Skin epidermis (tissue), 12 donors: Measurements from ENCODE around the gene KRT32.

ENCODE experiments used
- H3K27ac ChIP-seq, 21 experiments: fragments of 200-600 bp; sonication (generic) in 11 of 21; one replicate each; pipeline ENCODE4 v1.5.0; 2020; ENCODE audit warnings: mild to moderate bottlenecking in 3 of 21, inconsistent platforms in 2 of 21, moderate library complexity in 2 of 21
- H3K4me3 ChIP-seq, 7 experiments: fragments of 200-600 bp; sonication (generic) in 2 of 7; one replicate each; pipeline ENCODE4 v1.5.0; 2020; ENCODE audit warnings: inconsistent platforms in 2 of 7, mild to moderate bottlenecking in 2 of 7, moderate library complexity in 1 of 7

KRT32 gene

DNA sequence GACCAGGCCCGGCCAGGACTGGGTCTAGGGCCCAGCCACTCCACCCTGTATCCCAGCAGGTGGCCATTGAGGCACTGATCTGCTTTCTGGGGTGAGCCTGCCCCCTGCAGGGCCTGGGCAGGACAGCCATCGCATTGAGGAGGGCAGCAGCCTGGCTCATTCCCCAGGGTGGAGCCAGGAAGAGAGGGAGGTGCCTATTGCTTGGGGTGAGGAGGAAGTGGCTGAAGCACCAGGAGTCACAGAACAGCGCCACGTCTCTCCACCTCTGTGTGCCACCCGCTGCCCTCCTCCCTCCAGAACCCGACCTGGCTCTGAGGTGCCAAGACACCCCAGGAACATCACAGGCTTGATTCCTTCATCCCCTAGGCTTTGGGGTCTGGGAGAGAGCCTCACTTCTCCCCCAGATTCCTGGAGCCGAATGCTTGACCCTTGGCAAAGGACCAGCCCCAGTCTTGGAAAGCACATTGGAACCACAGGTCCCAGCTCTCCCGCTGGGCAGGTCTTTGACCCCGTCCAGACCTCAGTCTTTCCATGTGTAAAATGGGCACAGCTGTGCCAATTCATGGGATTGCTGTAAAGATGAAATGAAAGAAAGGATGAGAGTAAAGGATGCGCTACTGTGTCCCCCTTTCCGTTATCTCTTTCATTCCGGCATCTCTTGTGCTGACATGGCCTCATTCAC, 29.8 kb upstream of the KRT32 start:
- Histone ChIP-seq H3K27ac (peak overlapping the region in 3 of 21 experiments; percentile 10 to 70 (median 35)), H3K4me3 (no peak overlapping the region)

DNA sequence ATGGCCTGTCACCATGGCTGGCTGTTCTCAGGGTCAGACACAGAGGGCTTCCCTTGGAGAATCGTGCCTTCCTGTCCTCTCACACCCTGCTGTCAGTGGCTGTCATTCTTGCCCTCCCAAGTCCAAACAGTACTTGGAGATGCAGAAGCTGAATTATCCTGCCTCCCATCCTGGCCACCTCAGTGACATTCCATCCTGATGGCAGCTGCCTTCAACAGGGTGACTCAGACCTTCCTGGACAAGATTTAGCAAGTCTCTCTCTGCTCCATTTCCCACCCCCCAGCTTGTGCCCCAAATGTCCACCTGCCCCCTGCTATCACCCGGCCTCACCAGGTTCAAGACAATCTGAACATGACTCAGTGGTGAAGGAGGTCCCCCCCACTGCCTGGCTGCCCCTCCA, 27.3 kb upstream of the KRT32 start:
- Histone ChIP-seq H3K27ac (no peak overlapping the region), H3K4me3 (no peak overlapping the region)

DNA sequence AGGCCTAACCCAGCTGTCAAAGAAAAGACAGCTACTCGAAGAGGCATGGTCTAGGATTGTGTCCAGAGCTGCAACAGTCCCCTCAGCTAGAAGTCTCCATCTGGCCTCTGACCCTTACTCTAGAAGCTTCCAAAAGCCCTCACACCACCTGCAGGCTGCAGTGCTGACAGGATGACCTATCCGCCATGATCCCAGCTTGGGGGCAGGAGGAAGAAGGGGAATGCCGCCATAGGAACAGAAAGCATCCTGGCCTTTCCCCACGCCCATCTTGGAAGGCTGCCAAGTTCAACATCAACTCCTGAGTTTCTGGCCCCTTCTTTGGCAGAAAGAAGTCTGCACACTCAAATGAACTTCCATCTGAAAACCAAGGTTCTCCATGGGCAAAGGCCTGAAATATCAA, 25.6 kb upstream of the KRT32 start:
- Histone ChIP-seq H3K4me3 (no peak overlapping the region), H3K27ac (peak overlapping the region in 3 of 21 experiments; percentile 24 to 43 (median 26))

DNA sequence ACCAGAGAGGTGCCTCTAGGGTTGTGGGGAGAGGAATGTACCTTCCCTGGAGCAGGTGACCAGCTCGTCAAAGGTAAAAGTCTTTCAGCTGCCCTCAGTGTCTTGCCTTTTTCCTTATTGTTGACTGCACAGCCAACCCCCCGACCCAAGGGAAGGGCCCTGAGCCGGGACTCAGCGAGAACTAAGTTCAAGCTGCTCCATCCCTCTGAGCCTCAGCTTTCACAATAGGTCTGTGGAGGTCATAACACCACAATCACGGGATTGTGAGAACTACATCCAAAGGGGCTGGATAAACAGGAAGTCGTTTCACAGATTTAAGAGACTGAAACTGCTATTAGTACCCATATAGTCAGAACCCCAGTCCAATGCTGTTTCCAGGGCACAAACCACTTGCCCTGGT, 25.2 kb upstream of the KRT32 start:
- Histone ChIP-seq H3K27ac (peak overlapping the region in 1 of 21 experiments; percentile 43), H3K4me3 (no peak overlapping the region)

DNA sequence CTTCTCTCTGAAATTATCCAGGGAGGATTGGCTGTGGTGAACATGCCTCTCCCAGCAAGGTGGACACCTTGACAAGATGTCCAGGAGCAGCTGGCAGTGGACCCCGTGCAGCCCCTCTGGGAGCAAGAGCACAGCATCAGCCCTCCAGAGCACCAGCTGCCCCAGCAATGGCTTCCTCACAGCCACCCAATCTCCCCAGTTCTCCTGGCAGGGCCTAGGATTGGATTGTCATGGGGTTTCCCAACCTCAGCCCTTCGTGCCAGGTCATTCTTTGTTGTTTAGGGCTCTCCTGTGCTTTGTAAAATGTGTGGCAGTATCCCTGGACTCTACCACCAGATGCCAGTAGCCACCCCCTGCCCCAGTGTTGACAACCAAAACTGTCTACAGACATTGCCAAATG, 24.3 kb upstream of the KRT32 start:
- no peak overlapping the region for H3K4me3 ChIP-seq

DNA sequence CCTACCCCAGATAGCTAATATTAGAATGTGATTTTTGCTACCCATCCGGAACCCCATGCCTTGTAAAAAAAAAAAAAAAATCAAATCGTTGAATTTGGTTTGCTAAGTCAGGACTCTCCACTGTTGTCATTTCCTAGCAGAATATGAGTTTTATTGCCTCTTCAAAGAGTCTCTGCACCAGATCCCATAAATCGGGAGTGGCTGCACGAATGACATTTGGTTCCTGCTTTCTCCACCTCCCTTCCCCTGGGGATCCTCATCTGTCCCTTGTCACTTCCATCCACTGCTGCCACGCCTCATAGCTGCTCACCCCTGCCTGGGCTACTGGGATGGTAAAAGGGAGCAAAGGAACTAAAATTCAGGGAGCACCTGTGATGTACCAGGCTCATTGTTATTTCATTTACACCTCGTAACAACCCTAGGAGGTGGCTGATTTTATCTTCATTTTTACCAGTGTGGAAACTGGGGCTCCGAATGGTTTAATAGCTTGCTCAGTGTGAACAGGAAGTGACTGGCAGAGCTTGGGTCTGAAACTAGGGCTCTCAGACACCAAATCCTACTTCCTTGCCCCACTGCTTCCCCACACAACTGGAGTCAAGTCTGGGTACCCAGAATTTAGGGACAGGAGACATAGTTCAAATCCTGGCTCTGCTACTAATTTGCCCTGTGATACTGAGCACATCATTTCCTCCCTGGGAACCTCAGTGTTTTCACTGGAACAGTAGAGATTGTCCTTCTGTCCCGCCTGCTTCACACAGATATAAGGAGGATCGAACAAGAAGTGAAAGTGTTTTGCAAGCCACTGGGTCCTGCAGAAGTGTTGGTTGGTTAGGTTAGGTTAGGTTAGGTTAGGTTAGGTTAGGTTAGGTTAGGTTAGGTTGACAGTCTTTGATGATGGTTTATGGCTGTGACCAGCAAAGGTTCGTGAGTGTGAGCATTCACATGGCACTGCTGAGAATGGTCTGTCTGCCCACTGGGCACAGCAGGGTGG, 23.1 kb upstream of the KRT32 start:
- no peak overlapping the region for H3K27ac ChIP-seq
- H3K4me3 ChIP-seq, result no peak overlapping the region

More for the DNA sequence above, 24.3 kb upstream of the KRT32 start:
- H3K27ac ChIP-seq, result no peak overlapping the region

DNA sequence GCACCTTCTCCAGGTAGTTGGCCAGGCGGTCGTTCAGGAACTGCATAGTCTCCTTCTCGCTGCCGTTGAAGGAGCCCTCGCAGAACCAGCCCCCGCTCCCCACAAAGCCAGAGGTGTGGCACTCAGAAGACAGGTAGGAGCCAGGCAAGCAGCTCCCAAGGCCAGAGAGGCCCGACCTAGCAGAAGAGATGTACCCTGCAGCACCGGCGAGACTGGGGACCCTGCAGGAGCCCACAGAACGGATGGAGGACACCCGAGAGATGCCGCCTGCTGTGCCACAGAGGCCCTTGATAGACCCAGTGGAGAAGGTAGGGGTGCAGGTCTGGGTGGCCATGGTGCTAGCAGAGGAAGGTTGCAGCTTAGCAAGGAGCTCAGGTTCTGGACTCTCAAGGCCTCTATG, 22.3 kb upstream of the KRT32 start, which contains the start of gene KRT36:
KRT36 (minus strand) TSS at position 380 of the 400 bp plus-strand sequence; CDS start at position 334, 46 bp downstream.
- Histone ChIP-seq H3K4me3 (no peak within 1 kb of the TSS), H3K27ac (no peak within 1 kb of the TSS)

DNA sequence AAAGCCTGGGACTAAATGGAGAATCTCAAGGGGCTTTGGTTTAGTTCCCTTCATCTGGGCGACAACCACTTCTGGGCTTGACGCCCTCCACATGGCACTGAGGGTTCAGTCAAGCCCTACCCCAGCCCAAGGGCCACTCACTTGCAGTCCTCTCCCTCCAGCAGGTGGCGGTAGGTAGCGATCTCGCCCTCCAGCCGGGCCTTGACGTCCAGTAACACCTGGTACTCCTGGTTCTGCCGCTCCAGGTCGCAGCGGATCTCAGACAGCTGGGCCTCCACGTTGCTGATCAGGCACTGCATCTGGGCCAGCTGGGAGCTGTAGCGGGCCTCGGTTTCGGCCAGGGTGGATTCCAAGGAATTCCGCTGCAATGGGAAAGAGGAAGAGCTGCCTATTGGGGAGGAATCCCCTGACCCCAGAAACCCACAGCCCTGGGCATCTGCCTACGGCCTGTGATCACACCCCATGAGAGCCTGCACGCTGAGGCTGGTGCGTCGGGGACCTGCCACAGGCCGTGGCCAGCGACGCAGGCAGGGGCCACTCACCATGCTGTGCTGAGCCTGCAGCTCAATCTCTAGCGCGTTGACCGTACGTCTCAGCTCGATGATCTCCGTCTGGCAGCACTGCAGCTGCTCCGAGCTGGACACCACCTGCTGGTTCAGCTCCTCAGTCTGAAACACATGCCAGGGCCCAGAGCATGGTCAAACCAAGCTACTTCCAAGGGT, 19.8 kb upstream of the KRT32 start:
- H3K4me3 ChIP-seq, result no peak overlapping the region
- H3K27ac ChIP-seq, result no peak overlapping the region

DNA sequence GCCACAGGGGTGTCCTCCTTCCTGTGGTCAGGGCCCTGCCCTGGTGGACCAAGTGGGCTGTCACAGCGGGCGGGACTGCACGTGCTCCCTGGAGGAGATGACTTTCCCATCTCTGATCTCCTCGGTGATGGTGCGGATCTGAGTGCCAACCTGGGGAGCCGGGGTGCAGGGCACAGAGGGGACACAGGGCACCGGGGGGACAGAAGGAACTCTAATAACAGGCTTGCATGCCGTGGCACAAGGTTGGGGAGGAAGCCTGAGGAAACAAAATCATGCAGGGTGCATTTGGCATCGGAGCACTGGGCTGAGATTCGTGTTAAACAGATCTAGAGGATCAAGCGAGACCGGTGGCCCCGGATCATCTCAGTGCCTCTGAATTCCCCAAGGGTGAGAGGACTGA, 19.1 kb upstream of the KRT32 start:
- Histone ChIP-seq H3K27ac (no peak overlapping the region), H3K4me3 (no peak overlapping the region)

DNA sequence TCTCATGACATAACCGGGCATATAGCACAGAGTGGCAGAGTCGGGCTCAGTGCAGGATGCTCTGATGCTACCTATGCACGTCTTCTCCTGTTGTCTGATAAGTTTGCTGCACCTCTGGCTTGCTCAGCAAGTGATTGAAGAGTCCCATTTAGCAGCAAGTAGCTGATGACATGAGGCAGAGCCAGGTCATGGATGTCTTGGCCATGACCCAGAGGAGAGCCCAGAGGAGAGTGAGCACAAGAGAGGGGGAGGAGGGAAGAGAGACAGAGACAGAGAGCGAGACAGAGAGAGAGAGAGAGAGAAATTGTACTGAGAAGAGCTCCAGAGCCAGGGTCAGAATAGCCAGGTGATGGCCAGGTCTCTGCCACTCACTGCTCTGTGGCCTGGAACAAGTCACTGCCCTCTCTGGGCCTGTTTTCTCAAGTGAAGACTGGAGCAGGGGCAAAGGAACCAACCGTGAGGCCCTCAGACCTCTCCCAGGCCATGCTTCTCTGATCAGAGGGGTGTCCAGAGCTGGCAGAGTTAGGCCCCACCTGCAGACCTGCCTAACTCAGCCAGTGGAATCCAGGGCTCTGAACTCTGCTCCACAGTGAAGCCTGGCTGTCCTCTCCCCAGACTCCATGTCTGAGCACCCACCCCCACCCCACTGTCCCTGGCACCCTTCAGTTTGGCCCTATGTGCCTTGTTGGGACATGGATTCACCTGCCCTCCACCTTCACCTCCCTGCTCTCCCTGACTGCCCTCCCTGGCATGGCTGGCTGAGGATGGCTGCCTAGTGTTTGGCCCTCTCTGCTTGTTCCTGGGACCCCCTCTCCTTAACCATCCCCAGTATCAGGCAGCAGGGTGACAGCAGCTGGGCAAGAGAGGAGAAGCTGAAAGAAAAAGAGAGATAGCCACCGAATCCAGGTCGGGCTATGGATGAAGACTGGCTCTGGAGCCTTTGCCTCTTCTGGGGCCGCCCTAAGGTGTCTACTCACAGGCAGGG, 18.0 kb upstream of the KRT32 start:
- H3K27ac ChIP-seq, result no peak overlapping the region

DNA sequence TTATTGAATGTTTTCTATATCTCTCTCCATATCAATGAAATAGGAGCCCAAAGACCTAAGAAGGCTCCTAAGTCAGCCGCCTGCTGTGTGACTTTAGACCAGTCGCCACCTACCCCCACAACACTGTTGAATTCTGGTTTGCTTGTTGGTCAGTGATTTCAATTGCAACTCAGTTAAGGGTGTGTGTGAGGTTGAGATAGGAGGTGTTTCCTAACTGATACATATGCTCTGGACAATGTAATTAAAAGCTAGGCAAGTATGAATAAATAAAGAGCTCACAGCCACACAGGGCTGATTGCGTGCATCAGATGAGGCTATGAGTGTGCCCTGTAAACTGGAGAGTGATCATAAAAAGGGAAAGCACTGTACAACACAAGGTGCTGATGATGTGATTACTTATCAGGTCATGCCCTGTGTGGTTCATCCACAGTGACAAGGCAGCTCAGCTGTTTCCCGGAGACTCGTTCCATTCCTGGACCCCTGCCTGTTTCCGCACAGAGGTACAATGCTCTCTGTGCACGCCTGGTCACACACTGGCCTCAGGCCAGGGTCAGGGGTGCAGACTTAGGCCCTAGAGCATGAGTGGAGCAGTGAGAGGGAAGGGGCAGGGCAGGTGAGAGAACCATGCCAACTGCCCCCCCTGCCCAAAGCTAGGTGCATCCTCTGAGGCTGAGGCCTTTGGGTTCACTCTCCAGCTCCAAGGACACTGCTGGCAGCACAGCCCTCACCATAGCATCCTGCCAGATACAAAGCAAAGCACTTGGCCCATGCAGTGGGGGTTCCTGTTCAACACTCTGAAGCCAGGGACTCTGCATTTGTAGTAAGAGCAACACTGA, 17.0 kb upstream of the KRT32 start:
- Histone ChIP-seq H3K27ac (no peak overlapping the region), H3K4me3 (no peak overlapping the region)

More for the DNA sequence above, 18.0 kb upstream of the KRT32 start:
- no peak overlapping the region for H3K4me3 ChIP-seq

DNA sequence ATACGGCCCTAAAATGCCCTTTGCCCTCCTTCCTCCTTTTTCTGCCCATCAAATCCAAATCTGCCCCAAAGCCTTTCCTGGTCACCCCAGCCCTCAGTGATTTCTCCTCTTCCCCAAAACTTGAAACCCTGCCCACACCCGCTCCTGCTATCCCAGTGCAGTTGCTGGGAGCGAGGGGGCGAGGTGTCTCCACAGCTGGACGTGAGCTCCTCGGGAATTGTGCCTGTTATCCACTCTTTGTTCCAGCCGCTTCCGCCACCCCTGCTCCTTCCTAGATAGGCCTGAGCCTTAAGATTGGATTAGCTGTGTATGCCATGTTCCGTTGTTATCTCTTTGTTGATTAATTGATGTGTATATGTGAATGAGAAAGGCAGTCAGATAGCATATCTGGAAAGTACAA, 16.3 kb upstream of the KRT32 start:
- no peak overlapping the region for H3K4me3 ChIP-seq
- H3K27ac ChIP-seq, result no peak overlapping the region

DNA sequence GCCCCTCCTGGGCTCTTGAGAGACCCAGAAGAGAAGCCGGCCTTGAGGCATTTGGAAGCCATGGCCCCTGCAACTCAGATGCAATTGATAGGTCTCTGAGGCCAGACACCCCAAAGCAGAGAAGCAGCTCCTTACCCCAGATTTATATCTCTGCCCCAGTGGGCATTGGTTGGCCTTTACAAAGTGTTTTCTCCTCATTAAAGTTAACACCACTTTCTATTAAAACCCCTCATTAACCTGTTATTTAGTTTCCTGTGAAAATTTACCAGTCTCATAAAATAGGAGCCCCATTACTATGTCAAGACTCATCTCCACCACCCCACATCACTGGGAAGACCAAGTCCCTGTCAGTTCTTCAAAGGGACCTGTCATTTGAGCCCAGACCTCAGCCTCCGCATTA, 13.8 kb upstream of the KRT32 start, which contains the start of gene KRT35:
KRT35 (minus strand) TSS at position 116 of the 400 bp plus-strand sequence; CDS start at position 62, 54 bp downstream.
- no peak within 1 kb of the TSS for H3K4me3 ChIP-seq

DNA sequence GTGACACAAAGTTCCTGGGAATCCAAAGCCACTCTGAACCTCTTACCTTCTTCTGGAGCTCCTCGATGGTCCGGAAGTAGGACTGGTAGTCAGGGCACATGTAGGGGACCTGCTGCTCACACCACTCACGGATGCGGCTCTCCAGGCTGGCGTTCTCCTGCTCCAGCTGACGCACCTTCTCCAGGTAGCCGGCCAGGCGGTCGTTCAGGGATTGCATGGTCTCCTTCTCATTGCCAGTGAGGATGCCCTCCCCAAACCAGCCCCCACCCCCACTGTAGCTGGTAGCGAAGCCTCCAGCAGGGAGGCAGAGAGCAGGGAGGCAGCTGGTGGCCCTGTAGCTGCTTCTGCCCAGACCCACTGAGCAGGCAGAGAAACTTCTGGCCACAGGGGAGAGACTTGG, 13.4 kb upstream of the KRT32 start:
- H3K4me3 ChIP-seq, result no peak overlapping the region
- no peak overlapping the region for H3K27ac ChIP-seq

More for the DNA sequence above, 13.8 kb upstream of the KRT32 start, which contains the start of gene KRT35:
- H3K27ac ChIP-seq, result no peak within 1 kb of the TSS

DNA sequence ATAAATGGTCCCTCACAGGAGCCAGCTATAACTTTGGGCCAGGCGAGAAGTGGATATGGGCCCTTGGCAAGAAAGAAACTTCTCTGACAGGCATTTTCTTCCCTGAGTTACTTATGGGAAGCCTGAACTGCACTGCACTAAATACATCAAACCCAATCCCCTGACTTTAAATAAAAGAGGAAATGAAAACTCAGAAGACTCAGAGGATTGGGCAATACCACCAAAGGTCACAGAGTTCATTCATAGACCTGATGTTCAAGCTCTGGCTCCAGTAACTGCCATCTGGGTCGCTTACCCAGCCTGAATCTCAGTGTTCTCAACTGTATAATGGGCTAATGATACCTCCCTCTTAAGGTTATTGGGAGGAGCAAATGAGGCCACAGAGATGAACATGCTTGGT, 12.9 kb upstream of the KRT32 start:
- no peak overlapping the region for H3K4me3 ChIP-seq
- H3K27ac ChIP-seq, result no peak overlapping the region

DNA sequence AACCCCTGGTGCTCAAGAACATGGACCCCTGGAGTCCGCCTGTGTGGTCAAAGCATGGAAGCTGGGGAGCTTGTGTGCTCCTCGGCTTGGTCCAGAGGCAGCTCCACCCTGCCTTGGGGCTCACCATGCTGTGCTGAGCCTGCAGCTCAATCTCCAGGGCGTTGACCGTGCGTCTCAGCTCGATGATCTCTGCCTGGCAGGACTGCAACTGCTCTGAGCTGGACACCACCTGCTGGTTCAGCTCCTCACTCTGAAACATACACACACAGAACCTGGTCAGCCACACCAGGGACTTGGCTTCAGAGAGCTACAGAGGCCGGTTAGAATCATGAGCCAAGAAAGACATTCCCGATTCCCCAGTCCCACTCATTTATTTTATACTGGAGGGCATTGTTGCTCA, 11.1 kb upstream of the KRT32 start:
- Histone ChIP-seq H3K4me3 (no peak overlapping the region), H3K27ac (no peak overlapping the region)

DNA sequence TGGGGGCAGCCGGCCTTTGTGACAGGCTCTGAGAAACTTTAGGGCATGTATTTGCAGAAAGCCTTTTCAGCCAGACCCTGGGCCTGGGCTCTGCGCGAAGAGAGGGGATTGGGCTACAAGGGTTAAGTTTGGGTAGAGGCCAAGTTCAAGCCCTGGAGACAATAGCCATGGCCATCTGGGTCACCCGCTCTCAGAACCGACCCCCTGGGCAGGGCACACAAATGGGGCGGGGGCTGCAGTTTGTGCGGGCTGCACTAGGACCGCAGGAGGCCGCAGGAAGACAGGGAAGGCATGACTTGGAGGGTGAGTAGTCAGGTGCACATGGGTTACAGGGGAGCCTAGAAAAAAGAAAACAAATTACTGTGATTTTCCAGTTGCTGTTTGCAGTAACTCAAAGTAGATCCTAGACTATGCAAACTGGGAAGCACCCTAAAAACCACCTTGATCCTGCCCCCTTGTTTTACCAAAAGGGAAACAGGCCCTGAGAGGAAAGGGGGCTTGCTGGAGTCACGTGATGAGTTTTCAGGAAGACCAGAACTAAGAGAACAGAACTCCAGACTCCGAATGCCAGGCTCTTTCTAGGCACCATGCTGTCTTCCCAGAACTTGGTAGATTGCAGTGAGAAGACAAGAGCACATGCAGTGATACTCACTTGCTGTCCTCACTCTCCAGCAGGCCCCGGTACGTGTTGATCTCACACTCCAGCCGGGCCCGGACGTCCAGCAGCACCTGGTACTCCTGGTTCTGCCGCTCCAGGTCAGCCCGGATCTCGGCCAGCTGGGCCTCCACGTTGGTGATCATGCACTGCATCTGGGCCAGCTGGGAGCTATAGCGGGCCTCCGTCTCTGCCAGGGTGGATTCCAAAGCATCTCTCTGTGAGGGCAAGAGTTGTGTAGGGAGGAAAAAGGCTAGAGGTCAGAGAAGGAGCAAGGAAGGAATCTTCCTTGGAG, 10.0 kb upstream of the KRT32 start:
- Histone ChIP-seq H3K4me3 (no peak overlapping the region), H3K27ac (no peak overlapping the region)
